ENCODE results near the gene PRKCE.

The PRKCE gene

GRCh38 chr2:45728458-45728942, 77.0 kb downstream of the PRKCE start:
- no peak overlapping the region for H3K27ac Mint-ChIP-seq
- peaks cover 2% of the 10 kb centered on the region for H3K4me1 Mint-ChIP-seq (ENCODE audit: low read depth)
- H3K36me3 Mint-ChIP-seq = peaks cover 7% of the 10 kb centered on the region
- H3K4me3 Mint-ChIP-seq = no peak overlapping the region
- H3K27me3 Mint-ChIP-seq = no peaks in the 10 kb centered on the region
- H3K9me3 Mint-ChIP-seq (ENCODE audit: low read depth) = no peaks in the 10 kb centered on the region

GRCh38 chr2:45729753-45730512, 78.5 kb downstream of the PRKCE start:
- no peak overlapping the region for H3K4me3 Mint-ChIP-seq
- H3K27ac Mint-ChIP-seq = no peak overlapping the region
- peaks cover 7% of the 10 kb centered on the region for H3K36me3 Mint-ChIP-seq
- peaks cover 2% of the 10 kb centered on the region for H3K4me1 Mint-ChIP-seq (ENCODE audit: low read depth)
- H3K27me3 Mint-ChIP-seq = no peaks in the 10 kb centered on the region
- no peaks in the 10 kb centered on the region for H3K9me3 Mint-ChIP-seq (ENCODE audit: low read depth)

DNA sequence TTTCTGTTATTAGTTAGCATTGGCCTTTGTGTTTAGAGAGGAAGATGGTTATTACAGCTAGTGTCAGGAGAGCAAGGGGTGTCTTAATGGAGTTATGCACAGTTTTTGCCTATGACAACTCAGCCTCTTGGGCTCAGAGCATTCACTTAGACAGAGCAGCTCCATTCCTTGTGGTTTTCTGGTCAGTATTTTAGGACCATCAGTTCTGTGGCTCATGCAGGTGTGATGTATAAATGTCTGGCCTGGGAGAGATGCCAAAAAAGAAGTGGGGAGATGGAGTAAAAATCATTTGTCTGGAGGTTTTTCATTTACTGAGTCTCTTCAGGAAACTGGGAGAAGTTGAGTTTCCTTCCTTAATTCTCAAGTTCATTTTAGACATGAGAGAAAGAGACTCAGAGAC, 79.7 kb downstream of the PRKCE start:
- H3K36me3 Mint-ChIP-seq = peaks cover 3% of the 10 kb centered on the region
- H3K27ac Mint-ChIP-seq = no peak overlapping the region
- H3K27me3 Mint-ChIP-seq = no peaks in the 10 kb centered on the region
- no peaks in the 10 kb centered on the region for H3K9me3 Mint-ChIP-seq (ENCODE audit: low read depth)
- H3K4me1 Mint-ChIP-seq (ENCODE audit: low read depth) = peaks cover 2% of the 10 kb centered on the region
- H3K4me3 Mint-ChIP-seq = no peak overlapping the region

DNA sequence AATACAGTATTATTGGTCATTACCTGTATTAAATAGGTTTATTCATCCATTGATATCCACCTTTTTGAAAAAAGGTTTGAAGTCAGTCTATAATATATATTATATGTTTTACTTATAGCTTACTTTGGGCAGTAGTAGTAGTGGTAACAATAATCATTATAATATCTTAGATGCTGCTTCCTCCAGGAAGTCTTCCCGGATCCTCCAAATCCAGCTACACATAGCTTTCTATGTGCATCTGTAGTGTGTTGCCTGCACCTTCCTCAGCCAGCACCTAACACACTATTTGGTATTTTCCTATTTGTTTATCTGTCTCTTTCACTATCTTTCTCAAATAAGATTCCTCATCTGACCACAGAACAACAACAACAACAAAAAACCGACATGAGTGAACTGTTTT, 81.0 kb downstream of the PRKCE start:
- Mint-ChIP-seq H3K4me1 (ENCODE audit: low read depth) (peaks cover 2% of the 10 kb centered on the region), H3K27me3 (no peaks in the 10 kb centered on the region), H3K27ac (no peak overlapping the region), H3K36me3 (peaks cover 3% of the 10 kb centered on the region), H3K9me3 (ENCODE audit: low read depth) (no peaks in the 10 kb centered on the region), H3K4me3 (no peak overlapping the region)

DNA sequence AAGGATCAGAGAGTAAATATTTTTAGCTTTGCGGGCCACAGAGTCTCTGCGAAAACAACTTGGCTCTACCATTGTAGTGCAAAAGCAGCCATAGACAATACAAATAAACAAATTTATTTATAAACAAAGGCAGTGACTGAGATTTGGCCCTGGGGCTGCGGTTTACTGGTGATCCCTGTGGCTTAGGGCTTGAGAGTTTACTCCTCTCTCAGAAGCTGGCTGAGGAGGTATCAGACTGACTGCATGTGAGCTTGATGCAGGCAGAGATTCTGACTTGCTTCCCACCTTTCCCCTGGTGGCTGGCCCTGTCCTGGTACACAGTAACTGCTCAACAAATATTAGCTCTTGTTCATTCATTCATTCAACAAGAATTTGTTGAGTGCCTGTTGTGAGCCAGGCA, 81.5 kb downstream of the PRKCE start:
- H3K4me3 Mint-ChIP-seq = no peak overlapping the region
- H3K4me1 Mint-ChIP-seq (ENCODE audit: low read depth) = peaks cover 2% of the 10 kb centered on the region
- H3K9me3 Mint-ChIP-seq (ENCODE audit: low read depth) = no peaks in the 10 kb centered on the region
- H3K27me3 Mint-ChIP-seq = no peaks in the 10 kb centered on the region
- no peak overlapping the region for H3K27ac Mint-ChIP-seq
- H3K36me3 Mint-ChIP-seq = peaks cover 3% of the 10 kb centered on the region

GRCh38 chr2:45734336-45734735, 82.9 kb downstream of the PRKCE start:
- Mint-ChIP-seq H3K4me3 (no peak overlapping the region), H3K27me3 (no peaks in the 10 kb centered on the region), H3K27ac (no peak overlapping the region), H3K36me3 (peaks cover 3% of the 10 kb centered on the region), H3K4me1 (ENCODE audit: low read depth) (peaks cover 2% of the 10 kb centered on the region), H3K9me3 (ENCODE audit: low read depth) (no peaks in the 10 kb centered on the region)

DNA sequence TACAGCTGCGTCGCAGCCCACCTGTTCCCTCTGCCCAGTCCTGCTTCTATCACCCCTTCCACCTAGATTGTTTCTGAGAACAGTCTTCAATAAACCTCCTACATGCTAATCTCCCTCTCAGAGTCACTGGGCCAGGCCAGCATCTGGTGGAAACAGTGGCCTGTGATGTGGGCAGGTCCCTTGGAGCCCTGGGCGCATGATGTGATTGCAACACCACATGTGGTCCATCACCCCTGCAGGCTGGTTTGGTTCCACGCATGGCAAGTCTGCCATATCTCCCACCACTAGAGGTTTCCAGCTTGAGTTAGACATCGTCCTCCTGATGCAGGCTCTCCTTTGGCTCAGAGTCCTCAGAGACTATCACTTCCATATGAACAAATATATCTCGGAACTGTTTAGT, 83.5 kb downstream of the PRKCE start:
- Mint-ChIP-seq H3K36me3 (peaks cover 3% of the 10 kb centered on the region), H3K4me1 (ENCODE audit: low read depth) (peaks cover 4% of the 10 kb centered on the region), H3K4me3 (no peak overlapping the region), H3K9me3 (ENCODE audit: low read depth) (no peaks in the 10 kb centered on the region), H3K27me3 (no peaks in the 10 kb centered on the region), H3K27ac (no peak overlapping the region)

DNA sequence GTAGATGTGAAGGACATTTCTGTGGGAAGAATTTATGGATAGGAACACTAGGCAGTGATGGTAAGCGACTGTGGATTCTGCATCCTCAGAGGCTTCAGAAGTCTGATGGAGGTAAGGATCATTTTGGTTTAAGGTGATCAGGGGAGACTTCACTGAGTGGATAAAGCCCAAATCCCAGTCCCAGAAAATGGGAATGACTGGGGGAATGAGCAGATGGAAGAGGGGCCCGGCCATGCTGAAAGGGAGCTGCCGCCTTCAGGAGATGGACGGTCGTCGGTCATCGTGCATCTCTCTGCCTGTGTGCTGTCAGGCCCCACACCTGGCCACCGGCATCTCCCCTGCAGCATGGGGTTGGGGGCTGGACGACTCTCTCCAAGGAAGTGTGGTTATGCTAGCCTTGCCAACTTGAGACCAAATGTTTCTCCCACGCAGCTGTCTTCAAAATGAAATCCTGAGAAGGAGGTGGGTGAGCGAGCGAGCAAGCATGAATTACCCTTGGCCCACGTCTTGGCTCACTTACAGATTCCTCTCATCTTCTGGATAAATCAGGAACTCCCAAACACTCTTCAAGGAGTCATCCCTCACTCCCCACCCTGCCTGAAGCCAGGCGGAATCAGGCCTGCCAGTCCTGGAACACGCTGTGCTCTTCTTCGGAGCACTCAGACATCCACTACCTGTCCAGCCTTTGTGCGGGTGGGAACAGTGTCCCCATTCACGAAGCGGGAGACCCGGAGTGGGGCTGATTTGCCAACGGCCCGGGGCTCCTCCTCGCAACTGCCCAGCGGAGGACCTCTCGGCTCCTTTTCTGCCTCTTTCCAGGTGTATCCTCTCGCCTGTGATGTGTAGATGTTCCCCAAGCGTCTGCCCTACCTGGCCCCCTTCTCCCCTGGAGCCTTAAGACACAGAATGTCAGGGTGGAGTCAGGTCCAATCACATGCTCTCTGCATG, 85.6 kb downstream of the PRKCE start:
- Mint-ChIP-seq H3K4me3 (no peak overlapping the region), H3K4me1 (ENCODE audit: low read depth) (peaks cover 6% of the 10 kb centered on the region), H3K9me3 (ENCODE audit: low read depth) (no peaks in the 10 kb centered on the region), H3K27me3 (no peaks in the 10 kb centered on the region), H3K36me3 (peaks cover 3% of the 10 kb centered on the region), H3K27ac (no peak overlapping the region)

GRCh38 chr2:45739796-45740485, 88.5 kb downstream of the PRKCE start:
- H3K27ac Mint-ChIP-seq = no peak overlapping the region
- no peaks in the 10 kb centered on the region for H3K27me3 Mint-ChIP-seq
- peaks cover 6% of the 10 kb centered on the region for H3K4me1 Mint-ChIP-seq (ENCODE audit: low read depth)
- no peak overlapping the region for H3K4me3 Mint-ChIP-seq
- no peaks in the 10 kb centered on the region for H3K9me3 Mint-ChIP-seq (ENCODE audit: low read depth)
- peaks cover 3% of the 10 kb centered on the region for H3K36me3 Mint-ChIP-seq

- no peaks in the 10 kb centered on the region for H3K9me3 Mint-ChIP-seq (ENCODE audit: low read depth)
- no peak overlapping the region for H3K27ac Mint-ChIP-seq
- H3K27me3 Mint-ChIP-seq = no peaks in the 10 kb centered on the region
- H3K4me1 Mint-ChIP-seq (ENCODE audit: low read depth) = peaks cover 6% of the 10 kb centered on the region
- no peak overlapping the region for H3K4me3 Mint-ChIP-seq
- peaks cover 3% of the 10 kb centered on the region for H3K36me3 Mint-ChIP-seq
These were observed 89.8 kb downstream of the PRKCE start for GRCh38 chr2:45741161-45741850.

- Mint-ChIP-seq H3K4me3 (no peak overlapping the region), H3K9me3 (ENCODE audit: low read depth) (peaks cover 6% of the 10 kb centered on the region), H3K4me1 (ENCODE audit: low read depth) (peaks cover 6% of the 10 kb centered on the region), H3K36me3 (peaks cover 10% of the 10 kb centered on the region), H3K27me3 (no peaks in the 10 kb centered on the region), H3K27ac (no peak overlapping the region)
These were observed 92.3 kb downstream of the PRKCE start for GRCh38 chr2:45743531-45744396.

DNA sequence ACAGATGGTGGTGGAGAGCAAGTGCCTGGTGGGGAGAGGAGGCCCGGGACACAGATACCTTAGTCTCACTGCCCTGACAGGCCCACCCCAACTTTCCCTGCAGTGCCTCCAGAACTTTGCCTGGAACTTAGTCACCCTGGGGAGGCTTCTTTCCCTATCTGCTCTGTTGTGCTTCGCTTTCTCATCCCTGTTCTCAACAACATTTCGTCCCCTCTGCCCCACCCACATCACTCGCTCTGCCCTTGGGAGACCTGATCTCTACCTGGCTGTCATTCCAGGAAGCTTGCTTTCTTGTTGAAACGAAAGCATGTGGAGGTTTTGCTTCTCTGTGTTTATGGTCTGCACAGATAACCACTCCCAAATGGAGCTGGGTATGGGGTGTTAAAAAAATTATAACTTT, 93.8 kb downstream of the PRKCE start:
- H3K4me1 Mint-ChIP-seq (ENCODE audit: low read depth) = peaks cover 11% of the 10 kb centered on the region
- H3K4me3 Mint-ChIP-seq = no peak overlapping the region
- peaks cover 6% of the 10 kb centered on the region for H3K9me3 Mint-ChIP-seq (ENCODE audit: low read depth)
- H3K36me3 Mint-ChIP-seq = peaks cover 10% of the 10 kb centered on the region
- no peaks in the 10 kb centered on the region for H3K27me3 Mint-ChIP-seq
- no peak overlapping the region for H3K27ac Mint-ChIP-seq

DNA sequence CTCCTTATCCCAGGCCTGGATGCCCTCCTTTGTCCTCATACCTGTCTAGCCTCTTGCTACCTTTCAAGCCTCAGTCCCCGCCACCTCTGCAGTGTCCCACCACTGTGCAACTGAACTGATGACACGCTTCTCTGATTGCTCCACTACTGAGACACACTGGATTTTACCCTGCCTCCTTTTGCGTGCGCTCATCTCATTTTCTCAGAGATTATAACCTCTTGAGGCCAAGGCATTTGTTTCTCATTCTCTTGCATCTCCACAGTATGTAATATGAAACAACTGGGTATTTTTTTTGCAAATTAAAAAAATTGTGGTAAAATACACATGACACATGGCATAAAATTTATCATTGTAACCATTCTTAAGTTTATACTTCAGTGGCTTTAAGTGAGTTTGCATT, 95.4 kb downstream of the PRKCE start:
- peaks cover 10% of the 10 kb centered on the region for H3K4me1 Mint-ChIP-seq (ENCODE audit: low read depth)

GRCh38 chr2:45747363-45747762, 95.9 kb downstream of the PRKCE start:
- peaks cover 10% of the 10 kb centered on the region for H3K36me3 Mint-ChIP-seq
- no peak overlapping the region for H3K27ac Mint-ChIP-seq
- no peaks in the 10 kb centered on the region for H3K27me3 Mint-ChIP-seq
- H3K4me1 Mint-ChIP-seq (ENCODE audit: low read depth) = peaks cover 10% of the 10 kb centered on the region
- H3K4me3 Mint-ChIP-seq = no peak overlapping the region
- H3K9me3 Mint-ChIP-seq (ENCODE audit: low read depth) = peaks cover 6% of the 10 kb centered on the region

More for the DNA sequence above, 95.4 kb downstream of the PRKCE start:
- H3K4me3 Mint-ChIP-seq = no peak overlapping the region
- H3K36me3 Mint-ChIP-seq = peaks cover 10% of the 10 kb centered on the region
- no peaks in the 10 kb centered on the region for H3K27me3 Mint-ChIP-seq
- H3K9me3 Mint-ChIP-seq (ENCODE audit: low read depth) = peaks cover 6% of the 10 kb centered on the region
- no peak overlapping the region for H3K27ac Mint-ChIP-seq

Data from activated naive CD8-positive, alpha-beta T cell (primary cell).